Measurements from ENCODE around the gene CENPV. TPM values are rescaled to one million over a fixed set of nuclear protein-coding genes. Genes with fewer than 3 reads are reported as not detected.

CENPV gene
- total and polyA plus RNA-seq, 10 of the 15 experiments (the other 5 are each of a cell fraction or from before 2014, with no cell fraction given), result 22.5 to 98.6 (median 80.8) TPM

DNA sequence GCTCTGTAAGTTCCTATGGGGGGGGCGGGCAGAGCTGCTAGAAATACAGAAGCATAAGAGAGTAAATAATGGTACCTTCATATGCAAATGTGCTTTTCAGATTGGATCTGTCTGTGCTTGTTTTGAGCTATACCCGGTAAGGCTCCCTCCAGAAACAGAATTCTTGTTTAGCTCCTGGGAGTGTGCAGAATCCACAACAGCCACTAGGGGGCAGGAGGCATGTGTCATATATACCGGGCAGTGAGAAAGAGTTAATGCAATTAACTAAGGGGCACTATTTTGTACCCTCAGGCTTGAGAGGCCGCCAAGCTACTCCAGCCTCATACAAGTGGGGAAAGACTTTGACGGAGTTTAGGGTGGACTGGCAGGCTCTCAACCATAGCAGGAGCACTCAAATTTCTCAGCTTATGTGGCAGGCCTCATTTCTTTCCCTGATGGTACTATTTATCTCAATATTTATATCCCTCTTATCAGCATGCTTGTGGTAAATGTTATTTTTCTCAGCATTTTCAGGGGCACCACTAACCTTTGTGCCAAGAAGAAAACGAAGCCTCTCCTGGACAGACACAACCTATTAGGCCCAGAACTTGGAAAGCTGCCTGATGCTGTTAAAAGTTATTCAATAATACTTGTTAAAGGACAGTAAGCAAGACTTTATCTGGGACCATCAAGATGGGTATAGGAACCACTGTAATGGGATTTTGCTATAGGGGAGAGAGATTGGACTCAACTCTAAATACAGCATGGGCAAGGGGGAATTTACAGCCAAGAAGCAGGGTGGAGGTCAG lies 10.7 kb upstream of the CENPV start (continued):
- TF ChIP-seq, protein P1, sequence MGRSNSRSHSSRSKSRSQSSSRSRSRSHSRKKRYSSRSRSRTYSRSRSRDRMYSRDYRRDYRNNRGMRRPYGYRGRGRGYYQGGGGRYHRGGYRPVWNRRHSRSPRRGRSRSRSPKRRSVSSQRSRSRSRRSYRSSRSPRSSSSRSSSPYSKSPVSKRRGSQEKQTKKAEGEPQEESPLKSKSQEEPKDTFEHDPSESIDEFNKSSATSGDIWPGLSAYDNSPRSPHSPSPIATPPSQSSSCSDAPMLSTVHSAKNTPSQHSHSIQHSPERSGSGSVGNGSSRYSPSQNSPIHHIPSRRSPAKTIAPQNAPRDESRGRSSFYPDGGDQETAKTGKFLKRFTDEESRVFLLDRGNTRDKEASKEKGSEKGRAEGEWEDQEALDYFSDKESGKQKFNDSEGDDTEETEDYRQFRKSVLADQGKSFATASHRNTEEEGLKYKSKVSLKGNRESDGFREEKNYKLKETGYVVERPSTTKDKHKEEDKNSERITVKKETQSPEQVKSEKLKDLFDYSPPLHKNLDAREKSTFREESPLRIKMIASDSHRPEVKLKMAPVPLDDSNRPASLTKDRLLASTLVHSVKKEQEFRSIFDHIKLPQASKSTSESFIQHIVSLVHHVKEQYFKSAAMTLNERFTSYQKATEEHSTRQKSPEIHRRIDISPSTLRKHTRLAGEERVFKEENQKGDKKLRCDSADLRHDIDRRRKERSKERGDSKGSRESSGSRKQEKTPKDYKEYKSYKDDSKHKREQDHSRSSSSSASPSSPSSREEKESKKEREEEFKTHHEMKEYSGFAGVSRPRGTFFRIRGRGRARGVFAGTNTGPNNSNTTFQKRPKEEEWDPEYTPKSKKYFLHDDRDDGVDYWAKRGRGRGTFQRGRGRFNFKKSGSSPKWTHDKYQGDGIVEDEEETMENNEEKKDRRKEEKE (IDR thresholded peaks at IDR 0.05), result no peak
- TF ChIP-seq RAD21 (IDR thresholded peaks at IDR 0.05; ENCODE audit: insufficient read depth, low read depth, low read length), result peak; percentile 93
- TF ChIP-seq, protein P2, sequence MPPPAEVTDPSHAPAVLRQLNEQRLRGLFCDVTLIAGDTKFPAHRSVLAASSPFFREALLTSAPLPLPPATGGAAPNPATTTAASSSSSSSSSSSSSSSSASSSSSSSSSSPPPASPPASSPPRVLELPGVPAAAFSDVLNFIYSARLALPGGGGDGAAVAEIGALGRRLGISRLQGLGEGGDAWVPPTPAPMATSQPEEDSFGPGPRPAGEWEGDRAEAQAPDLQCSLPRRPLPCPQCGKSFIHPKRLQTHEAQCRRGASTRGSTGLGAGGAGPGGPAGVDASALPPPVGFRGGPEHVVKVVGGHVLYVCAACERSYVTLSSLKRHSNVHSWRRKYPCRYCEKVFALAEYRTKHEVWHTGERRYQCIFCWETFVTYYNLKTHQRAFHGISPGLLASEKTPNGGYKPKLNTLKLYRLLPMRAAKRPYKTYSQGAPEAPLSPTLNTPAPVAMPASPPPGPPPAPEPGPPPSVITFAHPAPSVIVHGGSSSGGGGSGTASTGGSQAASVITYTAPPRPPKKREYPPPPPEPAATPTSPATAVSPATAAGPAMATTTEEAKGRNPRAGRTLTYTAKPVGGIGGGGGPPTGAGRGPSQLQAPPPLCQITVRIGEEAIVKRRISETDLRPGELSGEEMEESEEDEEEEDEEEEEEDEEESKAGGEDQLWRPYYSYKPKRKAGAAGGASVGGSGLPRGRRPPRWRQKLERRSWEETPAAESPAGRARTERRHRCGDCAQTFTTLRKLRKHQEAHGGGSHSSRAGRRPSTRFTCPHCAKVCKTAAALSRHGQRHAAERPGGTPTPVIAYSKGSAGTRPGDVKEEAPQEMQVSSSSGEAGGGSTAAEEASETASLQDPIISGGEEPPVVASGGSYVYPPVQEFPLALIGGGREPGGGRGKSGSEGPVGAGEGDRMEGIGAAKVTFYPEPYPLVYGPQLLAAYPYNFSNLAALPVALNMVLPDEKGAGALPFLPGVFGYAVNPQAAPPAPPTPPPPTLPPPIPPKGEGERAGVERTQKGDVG (CRISPR knock-in tag; IDR thresholded peaks at IDR 0.05), result no peak
- TF ChIP-seq, protein P3, sequence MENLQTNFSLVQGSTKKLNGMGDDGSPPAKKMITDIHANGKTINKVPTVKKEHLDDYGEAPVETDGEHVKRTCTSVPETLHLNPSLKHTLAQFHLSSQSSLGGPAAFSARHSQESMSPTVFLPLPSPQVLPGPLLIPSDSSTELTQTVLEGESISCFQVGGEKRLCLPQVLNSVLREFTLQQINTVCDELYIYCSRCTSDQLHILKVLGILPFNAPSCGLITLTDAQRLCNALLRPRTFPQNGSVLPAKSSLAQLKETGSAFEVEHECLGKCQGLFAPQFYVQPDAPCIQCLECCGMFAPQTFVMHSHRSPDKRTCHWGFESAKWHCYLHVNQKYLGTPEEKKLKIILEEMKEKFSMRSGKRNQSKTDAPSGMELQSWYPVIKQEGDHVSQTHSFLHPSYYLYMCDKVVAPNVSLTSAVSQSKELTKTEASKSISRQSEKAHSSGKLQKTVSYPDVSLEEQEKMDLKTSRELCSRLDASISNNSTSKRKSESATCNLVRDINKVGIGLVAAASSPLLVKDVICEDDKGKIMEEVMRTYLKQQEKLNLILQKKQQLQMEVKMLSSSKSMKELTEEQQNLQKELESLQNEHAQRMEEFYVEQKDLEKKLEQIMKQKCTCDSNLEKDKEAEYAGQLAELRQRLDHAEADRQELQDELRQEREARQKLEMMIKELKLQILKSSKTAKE (IDR thresholded peaks at IDR 0.05; ENCODE audit: low read depth, poor library complexity, severe bottlenecking), result no peak
- TF ChIP-seq, protein P4, sequence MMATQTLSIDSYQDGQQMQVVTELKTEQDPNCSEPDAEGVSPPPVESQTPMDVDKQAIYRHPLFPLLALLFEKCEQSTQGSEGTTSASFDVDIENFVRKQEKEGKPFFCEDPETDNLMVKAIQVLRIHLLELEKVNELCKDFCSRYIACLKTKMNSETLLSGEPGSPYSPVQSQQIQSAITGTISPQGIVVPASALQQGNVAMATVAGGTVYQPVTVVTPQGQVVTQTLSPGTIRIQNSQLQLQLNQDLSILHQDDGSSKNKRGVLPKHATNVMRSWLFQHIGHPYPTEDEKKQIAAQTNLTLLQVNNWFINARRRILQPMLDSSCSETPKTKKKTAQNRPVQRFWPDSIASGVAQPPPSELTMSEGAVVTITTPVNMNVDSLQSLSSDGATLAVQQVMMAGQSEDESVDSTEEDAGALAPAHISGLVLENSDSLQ (IDR thresholded peaks at IDR 0.05), result no peak
- TF ChIP-seq, protein P5, sequence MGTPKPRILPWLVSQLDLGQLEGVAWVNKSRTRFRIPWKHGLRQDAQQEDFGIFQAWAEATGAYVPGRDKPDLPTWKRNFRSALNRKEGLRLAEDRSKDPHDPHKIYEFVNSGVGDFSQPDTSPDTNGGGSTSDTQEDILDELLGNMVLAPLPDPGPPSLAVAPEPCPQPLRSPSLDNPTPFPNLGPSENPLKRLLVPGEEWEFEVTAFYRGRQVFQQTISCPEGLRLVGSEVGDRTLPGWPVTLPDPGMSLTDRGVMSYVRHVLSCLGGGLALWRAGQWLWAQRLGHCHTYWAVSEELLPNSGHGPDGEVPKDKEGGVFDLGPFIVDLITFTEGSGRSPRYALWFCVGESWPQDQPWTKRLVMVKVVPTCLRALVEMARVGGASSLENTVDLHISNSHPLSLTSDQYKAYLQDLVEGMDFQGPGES (IDR thresholded peaks at IDR 0.05), result no peak
- TF ChIP-seq POLR2AphosphoS5 (IDR thresholded peaks at IDR 0.05; ENCODE audit: low read length), result no peak
- no peak for TF ChIP-seq FOXK2 (IDR thresholded peaks at IDR 0.05)
- TF ChIP-seq STAT1 (conservative IDR thresholded peaks at IDR 0.05), result no peak
- no peak for TF ChIP-seq RAD51 (IDR thresholded peaks at IDR 0.05)
- peak; percentile 44; the same call in 1 of the 2 replicates for TF ChIP-seq SMARCA5 (IDR thresholded peaks at IDR 0.05)
- peak; percentile 76 for TF ChIP-seq IRF4 (IDR thresholded peaks at IDR 0.05; ENCODE audit: low read depth, low read length)
- TF ChIP-seq CBX3 (IDR thresholded peaks at IDR 0.05; ENCODE audit: borderline replicate concordance, low read depth), result no peak
- TF ChIP-seq WRNIP1 (IDR thresholded peaks at IDR 0.05; ENCODE audit: borderline replicate concordance, low read depth, low read length), result no peak
- no peak for TF ChIP-seq TCF12 (IDR thresholded peaks at IDR 0.05; ENCODE audit: low read depth, low read length)
- TF ChIP-seq TBL1XR1 (IDR thresholded peaks at IDR 0.05; ENCODE audit: low read depth, low read length), result no peak
- TF ChIP-seq, protein P6, sequence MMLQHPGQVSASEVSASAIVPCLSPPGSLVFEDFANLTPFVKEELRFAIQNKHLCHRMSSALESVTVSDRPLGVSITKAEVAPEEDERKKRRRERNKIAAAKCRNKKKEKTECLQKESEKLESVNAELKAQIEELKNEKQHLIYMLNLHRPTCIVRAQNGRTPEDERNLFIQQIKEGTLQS (IDR thresholded peaks at IDR 0.05; ENCODE audit: borderline replicate concordance, extremely low read depth, low read depth, low read length), result no peak
- TF ChIP-seq NFYB (IDR thresholded peaks at IDR 0.05; ENCODE audit: insufficient read depth, low read depth, low read length), result no peak
- no peak for TF ChIP-seq DPF2 (IDR thresholded peaks at IDR 0.05)
- no peak for TF ChIP-seq ZNF217 (IDR thresholded peaks at IDR 0.05)
